ENCODE results near the gene TSPAN15.

The TSPAN15 gene

DNA sequence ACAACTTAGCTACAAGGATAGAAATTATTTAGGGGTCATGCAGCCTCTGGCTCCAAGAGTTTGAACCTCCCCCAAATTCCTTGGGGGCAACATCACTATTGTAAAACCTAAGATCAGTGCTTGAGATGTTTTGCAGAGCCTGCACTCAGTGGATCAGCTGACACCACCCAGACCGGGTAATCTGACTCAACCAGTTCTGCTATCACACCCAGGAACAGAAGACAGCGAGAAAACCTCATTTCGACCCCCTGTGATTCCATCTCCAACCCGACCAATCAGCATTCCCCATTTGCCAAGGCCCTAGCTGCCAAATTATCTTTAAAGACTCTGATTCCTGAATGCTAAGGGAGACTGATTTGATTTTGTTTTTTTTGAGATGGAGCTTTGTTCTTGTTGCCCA is 39.8 kb upstream of the TSPAN15 start:
- TF ChIP-seq, protein P1, sequence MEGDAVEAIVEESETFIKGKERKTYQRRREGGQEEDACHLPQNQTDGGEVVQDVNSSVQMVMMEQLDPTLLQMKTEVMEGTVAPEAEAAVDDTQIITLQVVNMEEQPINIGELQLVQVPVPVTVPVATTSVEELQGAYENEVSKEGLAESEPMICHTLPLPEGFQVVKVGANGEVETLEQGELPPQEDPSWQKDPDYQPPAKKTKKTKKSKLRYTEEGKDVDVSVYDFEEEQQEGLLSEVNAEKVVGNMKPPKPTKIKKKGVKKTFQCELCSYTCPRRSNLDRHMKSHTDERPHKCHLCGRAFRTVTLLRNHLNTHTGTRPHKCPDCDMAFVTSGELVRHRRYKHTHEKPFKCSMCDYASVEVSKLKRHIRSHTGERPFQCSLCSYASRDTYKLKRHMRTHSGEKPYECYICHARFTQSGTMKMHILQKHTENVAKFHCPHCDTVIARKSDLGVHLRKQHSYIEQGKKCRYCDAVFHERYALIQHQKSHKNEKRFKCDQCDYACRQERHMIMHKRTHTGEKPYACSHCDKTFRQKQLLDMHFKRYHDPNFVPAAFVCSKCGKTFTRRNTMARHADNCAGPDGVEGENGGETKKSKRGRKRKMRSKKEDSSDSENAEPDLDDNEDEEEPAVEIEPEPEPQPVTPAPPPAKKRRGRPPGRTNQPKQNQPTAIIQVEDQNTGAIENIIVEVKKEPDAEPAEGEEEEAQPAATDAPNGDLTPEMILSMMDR (IDR thresholded peaks at IDR 0.05; ENCODE audit: control insufficient read depth, extremely low read depth, insufficient read depth), result no peak
- H3K4me3 ChIP-seq (ENCODE audit: low read depth, low read length), result no peak overlapping the region
- DNase-seq (ENCODE audit: low read depth), result no peak

DNA sequence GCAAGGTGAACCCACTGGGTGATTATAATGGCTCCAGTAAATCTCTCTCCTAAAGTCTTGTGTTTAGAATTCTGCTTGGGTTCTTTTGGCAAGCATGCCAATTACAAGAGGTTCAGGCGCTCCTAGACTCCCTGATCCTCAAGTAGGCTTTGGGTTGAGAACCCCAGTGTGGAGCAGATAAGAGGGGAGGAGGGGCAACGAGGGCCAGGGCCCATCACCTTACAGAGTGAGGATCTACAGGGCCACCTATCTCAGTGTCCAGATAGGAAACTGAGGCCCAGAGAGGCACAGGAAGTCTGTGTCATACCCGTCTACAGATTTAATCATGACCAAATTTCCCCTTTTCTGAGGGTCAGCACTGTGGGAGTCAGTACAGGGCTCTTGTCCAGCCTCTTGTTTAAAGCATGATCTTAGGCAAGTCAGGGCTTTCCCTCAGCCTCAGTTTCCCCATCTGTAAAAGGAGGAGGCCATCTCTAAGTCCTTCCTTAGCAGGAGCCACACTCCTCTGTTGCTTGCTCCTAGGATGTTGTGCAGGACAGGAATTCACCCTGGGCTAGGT is 39.0 kb upstream of the TSPAN15 start:
- DNase-seq (ENCODE audit: low read depth), result no peak
- TF ChIP-seq, protein P1 (IDR thresholded peaks at IDR 0.05; ENCODE audit: control insufficient read depth, extremely low read depth, insufficient read depth), result no peak
- no peak overlapping the region for H3K4me3 ChIP-seq (ENCODE audit: low read depth, low read length)

DNA sequence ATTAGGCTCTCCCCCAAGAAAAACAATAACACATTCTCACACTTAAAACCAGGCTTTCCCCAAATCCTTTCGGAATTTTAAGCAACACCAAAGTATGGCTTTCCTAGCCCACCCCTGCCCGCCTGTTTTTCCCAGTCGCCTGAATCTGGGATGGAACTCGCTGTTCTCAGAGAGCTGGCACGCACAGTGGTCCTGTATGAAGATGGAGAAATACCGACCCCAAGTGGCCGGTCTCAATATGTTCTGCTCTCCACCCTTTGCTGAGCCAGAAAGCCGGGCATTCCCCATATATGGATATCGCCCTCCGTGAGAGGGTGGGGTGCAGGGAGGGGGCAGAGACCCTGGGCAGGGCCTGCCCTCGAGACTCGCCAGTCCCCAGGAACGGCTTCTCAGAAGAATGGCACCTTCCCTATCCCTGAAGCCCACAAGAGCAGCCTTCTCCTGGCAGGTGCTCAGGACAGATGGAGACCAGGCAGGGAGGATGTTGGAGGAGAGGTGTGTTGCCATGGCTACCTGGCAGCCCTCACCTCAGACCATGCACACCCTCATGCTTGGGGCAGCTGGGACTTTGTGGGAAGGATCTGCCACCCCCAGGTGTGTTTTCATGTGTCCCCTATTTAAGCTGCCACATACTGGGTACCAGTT is 37.9 kb upstream of the TSPAN15 start:
- DNase-seq (ENCODE audit: low read depth), result no peak
- no peak overlapping the region for H3K4me3 ChIP-seq (ENCODE audit: low read depth, low read length)
- TF ChIP-seq, protein P1 (IDR thresholded peaks at IDR 0.05; ENCODE audit: control insufficient read depth, extremely low read depth, insufficient read depth), result peak; percentile 32; the same call in 1 of the 2 replicates

DNA sequence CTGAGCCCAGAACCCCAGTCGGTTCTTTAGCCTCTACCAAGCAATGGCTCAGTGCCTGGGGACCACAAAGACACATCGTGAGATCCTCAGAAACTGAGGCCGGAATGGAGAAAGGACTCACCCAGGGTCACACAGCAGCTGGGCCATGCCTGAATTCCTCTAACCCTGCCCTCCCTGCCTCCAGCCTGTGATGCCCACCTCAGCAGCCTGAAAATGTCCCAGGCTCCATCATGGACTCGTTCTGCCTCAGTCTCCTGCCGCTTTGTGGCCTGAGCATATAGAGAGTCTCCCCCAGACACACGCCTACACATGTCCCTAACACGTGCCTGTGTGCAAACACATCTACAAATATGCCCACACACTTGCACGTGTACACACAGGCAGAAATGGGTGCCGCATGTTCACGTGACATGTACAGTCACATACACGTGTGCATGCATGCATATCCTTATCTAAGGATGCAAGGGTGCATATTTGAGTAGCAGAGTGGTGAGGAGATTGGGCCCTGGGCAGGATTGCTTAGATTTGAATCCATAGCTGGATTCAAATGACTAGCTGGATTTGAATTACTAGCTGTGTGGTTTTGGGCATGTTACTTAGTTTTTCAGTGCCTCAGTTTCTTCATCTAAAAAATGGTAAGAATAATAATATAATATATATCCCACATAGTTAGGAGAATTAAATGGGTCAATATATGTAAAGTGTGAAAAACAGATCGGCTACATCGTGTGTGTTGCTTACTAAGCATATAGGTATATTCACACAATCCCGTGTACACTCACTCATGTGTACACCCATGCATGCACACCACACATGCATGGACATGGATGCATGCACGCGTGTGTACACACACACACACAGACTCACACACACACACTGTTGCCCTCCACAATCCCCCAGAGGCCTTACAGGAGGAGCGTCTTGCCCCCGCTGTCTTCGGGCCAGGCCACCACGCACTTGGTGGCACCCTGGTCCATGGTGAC is 36.9 kb upstream of the TSPAN15 start:
- TF ChIP-seq, protein P1 (IDR thresholded peaks at IDR 0.05; ENCODE audit: control insufficient read depth, extremely low read depth, insufficient read depth), result no peak
- no peak for DNase-seq (ENCODE audit: low read depth)
- no peak overlapping the region for H3K4me3 ChIP-seq (ENCODE audit: low read depth, low read length)

DNA sequence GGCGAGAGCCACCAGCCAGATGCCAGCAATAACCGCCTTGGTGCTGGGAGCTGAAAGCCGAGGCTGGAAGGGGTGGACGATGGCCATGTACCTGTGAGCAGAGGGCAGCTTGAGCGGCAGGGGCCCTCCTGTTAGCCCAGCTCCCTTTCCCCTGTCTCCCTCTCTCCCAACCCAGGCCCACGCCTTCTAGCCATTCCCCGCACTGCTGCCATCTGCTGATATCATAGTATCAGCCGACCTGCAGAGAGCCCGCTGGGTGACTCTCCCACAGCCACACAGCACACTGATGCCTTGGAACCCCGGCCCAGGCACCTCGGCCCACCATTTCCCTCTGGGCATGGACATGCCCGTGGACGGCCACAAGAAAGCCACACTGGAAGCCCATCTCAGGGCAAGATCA is 36.2 kb upstream of the TSPAN15 start:
- TF ChIP-seq, protein P1 (IDR thresholded peaks at IDR 0.05; ENCODE audit: control insufficient read depth, extremely low read depth, insufficient read depth), result no peak
- no peak overlapping the region for H3K4me3 ChIP-seq (ENCODE audit: low read depth, low read length)
- no peak for DNase-seq (ENCODE audit: low read depth)

DNA sequence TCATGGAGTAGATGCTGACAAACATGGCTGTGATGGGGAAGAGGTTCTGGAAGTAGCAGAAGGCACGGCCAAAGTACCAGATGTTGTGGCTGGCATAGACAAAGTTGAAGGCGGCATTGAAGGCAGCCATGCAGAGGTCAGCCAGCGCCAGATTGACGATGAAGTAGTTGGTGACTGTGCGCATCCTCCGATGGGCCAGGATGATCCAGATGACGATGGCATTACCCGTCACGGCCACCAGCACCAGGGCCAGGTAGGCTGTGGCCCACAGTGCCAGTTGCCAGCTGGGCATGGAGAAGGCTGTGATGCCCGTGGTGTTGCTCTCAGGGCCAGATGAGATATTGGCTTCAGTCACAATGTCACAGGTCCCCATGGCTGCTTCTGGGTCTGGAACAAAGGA is 35.3 kb upstream of the TSPAN15 start:
- no peak for DNase-seq (ENCODE audit: low read depth)
- no peak overlapping the region for H3K4me3 ChIP-seq (ENCODE audit: low read depth, low read length)
- TF ChIP-seq, protein P1 (IDR thresholded peaks at IDR 0.05; ENCODE audit: control insufficient read depth, extremely low read depth, insufficient read depth), result no peak
